Nephron (organoid): ENCODE results near the gene SPDEF.

Experiments used
- H3K27ac Mint-ChIP-seq, 3 experiments: 2 replicates each; pipeline ENCODE4 v1.8.0; 2020; ENCODE audit warnings: mixed read lengths in 3 of 3, mild to moderate bottlenecking in 2 of 3, moderate library complexity in 1 of 3
- H3K27me3 Mint-ChIP-seq: 2 replicates; pipeline ENCODE4 v1.8.0; 2021; ENCODE audit warnings: low read depth, mild to moderate bottlenecking, moderate library complexity, mixed read lengths
- H3K36me3 Mint-ChIP-seq: 2 replicates; pipeline ENCODE4 v1.8.0; 2020; ENCODE audit warnings: low read depth, mixed read lengths
- H3K4me1 Mint-ChIP-seq: 2 replicates; pipeline ENCODE4 v1.8.0; 2020; ENCODE audit warnings: mixed read lengths
- H3K4me3 Mint-ChIP-seq, 3 experiments: 2 replicates each; pipeline ENCODE4 v1.8.0; 2020; ENCODE audit warnings: mild to moderate bottlenecking in 3 of 3, mixed read lengths in 3 of 3, moderate library complexity in 2 of 3
- H3K9me3 Mint-ChIP-seq: 2 replicates; pipeline ENCODE4 v1.8.0; 2020; ENCODE audit warnings: mixed read lengths
- CTCF ChIP-seq, 3 experiments: fragments of 200-600 bp; sonication (generic); IDR thresholded peaks; one replicate each; pipeline ENCODE4 v1.5.0; 2021; ENCODE audit warnings: antibody characterized with exemption in 3 of 3; ENCODE audit not compliant: unreplicated experiment in 3 of 3

SPDEF gene

GRCh38 chr6:34559651-34560365, 3.7 kb upstream of the SPDEF start:
- H3K27me3 Mint-ChIP-seq = peaks cover 3% of the 10 kb centered on the region
- no peaks in the 10 kb centered on the region for H3K9me3 Mint-ChIP-seq
- H3K4me3 Mint-ChIP-seq = no peak overlapping the region
- H3K4me1 Mint-ChIP-seq = peaks cover 17% of the 10 kb centered on the region
- no peak for TF ChIP-seq CTCF (IDR thresholded peaks at IDR 0.05; ENCODE audit: unreplicated experiment in 3 of 3)
- H3K27ac Mint-ChIP-seq = peak overlapping the region in 2 of 3 experiments; percentile 17 to 31
- no peaks in the 10 kb centered on the region for H3K36me3 Mint-ChIP-seq

- H3K27me3 Mint-ChIP-seq = peaks cover 3% of the 10 kb centered on the region
- H3K27ac Mint-ChIP-seq = no peak overlapping the region
- TF ChIP-seq CTCF (IDR thresholded peaks at IDR 0.05; ENCODE audit: unreplicated experiment in 3 of 3) = no peak
- H3K9me3 Mint-ChIP-seq = no peaks in the 10 kb centered on the region
- peaks cover 25% of the 10 kb centered on the region for H3K4me1 Mint-ChIP-seq
- no peak overlapping the region for H3K4me3 Mint-ChIP-seq
- H3K36me3 Mint-ChIP-seq = no peaks in the 10 kb centered on the region
Measured at GRCh38 chr6:34558172-34558714, 2.1 kb upstream of the SPDEF start.

GRCh38 chr6:34557228-34557627, 1.1 kb upstream of the SPDEF start:
- Mint-ChIP-seq H3K4me3 (no peak overlapping the region), H3K9me3 (no peaks in the 10 kb centered on the region), H3K27me3 (peaks cover 6% of the 10 kb centered on the region), H3K36me3 (no peaks in the 10 kb centered on the region), H3K27ac (peak overlapping the region in 1 of 3 experiments; percentile 38), H3K4me1 (peaks cover 31% of the 10 kb centered on the region)
- TF ChIP-seq CTCF (IDR thresholded peaks at IDR 0.05; ENCODE audit: unreplicated experiment in 3 of 3) = no peak

GRCh38 chr6:34556493-34556892, 364 bp upstream of the SPDEF start:
- no peak for TF ChIP-seq CTCF (IDR thresholded peaks at IDR 0.05; ENCODE audit: unreplicated experiment in 3 of 3)
- no peak overlapping the region for H3K4me3 Mint-ChIP-seq
- H3K36me3 Mint-ChIP-seq = no peaks in the 10 kb centered on the region
- H3K9me3 Mint-ChIP-seq = no peaks in the 10 kb centered on the region
- peaks cover 11% of the 10 kb centered on the region for H3K27me3 Mint-ChIP-seq
- peaks cover 35% of the 10 kb centered on the region for H3K4me1 Mint-ChIP-seq
- peak overlapping the region in 2 of 3 experiments; percentile 31 to 52 for H3K27ac Mint-ChIP-seq

GRCh38 chr6:34555328-34555727, 801 bp downstream of the SPDEF start:
- H3K9me3 Mint-ChIP-seq = no peaks in the 10 kb centered on the region
- no peak overlapping the region for H3K4me3 Mint-ChIP-seq

More at GRCh38 chr6:34555328-34555727, 801 bp downstream of the SPDEF start:
- Mint-ChIP-seq H3K27ac (peak overlapping the region in 2 of 3 experiments; percentile 5 to 92), H3K36me3 (no peaks in the 10 kb centered on the region), H3K27me3 (peaks cover 11% of the 10 kb centered on the region), H3K4me1 (peaks cover 32% of the 10 kb centered on the region)
- TF ChIP-seq CTCF (IDR thresholded peaks at IDR 0.05; ENCODE audit: unreplicated experiment in 3 of 3) = no peak
